GM15510 (cell line): Measurements from ENCODE around the gene CYP2C19.

Experiments
- POLR2A ChIP-seq: IDR thresholded peaks from 3 replicates; pipeline ENCODE4 v1.6.1; 2011; ENCODE audit warnings: borderline replicate concordance; ENCODE audit not compliant: insufficient read length; ENCODE audit errors: extremely low read depth

CYP2C19 gene

GRCh38 chr10:94852438-94852837, 90.0 kb downstream of the CYP2C19 start:
- TF ChIP-seq POLR2A = no peak

- no peak for TF ChIP-seq POLR2A
These were observed 90.6 kb downstream of the CYP2C19 start for GRCh38 chr10:94853065-94853464.

- no peak for TF ChIP-seq POLR2A
These were observed 95.5 kb downstream of the CYP2C19 start for GRCh38 chr10:94858005-94858404.

- TF ChIP-seq POLR2A = no peak
These were observed 96.6 kb downstream of the CYP2C19 start for GRCh38 chr10:94859086-94859485.

- no peak for TF ChIP-seq POLR2A
These were observed 116.2 kb downstream of the CYP2C19 start for GRCh38 chr10:94878649-94879048.

- TF ChIP-seq POLR2A = no peak
These were observed 116.7 kb downstream of the CYP2C19 start for GRCh38 chr10:94879214-94879613.

GRCh38 chr10:94889123-94889522, 126.6 kb downstream of the CYP2C19 start:
- TF ChIP-seq POLR2A = no peak

GRCh38 chr10:94890264-94891022, 128.0 kb downstream of the CYP2C19 start:
- no peak for TF ChIP-seq POLR2A

GRCh38 chr10:94902080-94902479, 139.6 kb downstream of the CYP2C19 start:
- TF ChIP-seq POLR2A = no peak

GRCh38 chr10:94902570-94902969, 140.1 kb downstream of the CYP2C19 start:
- no peak for TF ChIP-seq POLR2A
